A673 (cell line): Measurements from ENCODE around the gene DNAH14. TPM values are rescaled to one million over a fixed set of nuclear protein-coding genes. Genes with fewer than 3 reads are reported as not detected.

Experiments
- BruUV-seq: library from RNA; stranded (reverse); fragments of 400-500 nt; replicated peaks from 2 replicates; lab custom pipeline; 2021; lab: Mats Ljungman, UMichigan
- CTCF ChIA-PET: fragments of 300-600 bp; sonication (Branson Sonifier 250); formaldehyde crosslinking; loops from one replicate; lab custom pipeline; 2022; ENCODE audit warnings: antibody characterized with exemption; lab: Charles Lee
- POLR2A ChIA-PET: fragments of 300-600 bp; sonication (Branson Sonifier 250); formaldehyde crosslinking; loops from one replicate; lab custom pipeline; 2022; ENCODE audit warnings: antibody characterized with exemption; ENCODE audit not compliant: low non-redundant PET; lab: Charles Lee
- DNase-seq: peaks from one replicate; pipeline ENCODE4 v3.0.0-alpha.2; 2015; ENCODE audit warnings: low spot score
- H3K27ac ChIP-seq: fragments of 200-600 bp; sonication (generic); 2 replicates; pipeline ENCODE4 v1.5.1; 2016; ENCODE audit warnings: mixed run types, low read depth, mild to moderate bottlenecking, mixed read lengths, antibody characterized with exemption, low read length; ENCODE audit not compliant: poor library complexity, severe bottlenecking
- H3K27me3 ChIP-seq: fragments of 200-600 bp; sonication (generic); replicated peaks from 2 replicates; pipeline ENCODE4 v1.6.1; 2017; ENCODE audit warnings: mixed run types, low read depth, mild to moderate bottlenecking, mixed read lengths, antibody characterized with exemption, low read length; ENCODE audit not compliant: insufficient read depth, poor library complexity
- H3K36me3 ChIP-seq: fragments of 200-600 bp; sonication (generic); 2 replicates; pipeline ENCODE4 v1.6.1; 2016; ENCODE audit warnings: mixed run types, mild to moderate bottlenecking, mixed read lengths, antibody characterized with exemption, low read length; ENCODE audit not compliant: insufficient read depth, poor library complexity, severe bottlenecking
- H3K4me1 ChIP-seq: fragments of 200-600 bp; sonication (generic); 2 replicates; pipeline ENCODE4 v1.6.1; 2017; ENCODE audit warnings: mixed run types, mild to moderate bottlenecking, mixed read lengths, antibody characterized with exemption, low read length; ENCODE audit not compliant: insufficient read depth, poor library complexity, severe bottlenecking
- H3K4me3 ChIP-seq: fragments of 200-600 bp; sonication (generic); 2 replicates; pipeline ENCODE4 v1.5.1; 2016; ENCODE audit warnings: low read depth, mixed run types, mild to moderate bottlenecking, mixed read lengths, low read length; ENCODE audit not compliant: poor library complexity, severe bottlenecking
- H3K9me3 ChIP-seq: fragments of 200-600 bp; sonication (generic); 2 replicates; pipeline ENCODE4 v1.6.1; 2016; ENCODE audit warnings: mixed run types, low read depth, mild to moderate bottlenecking, mixed read lengths, antibody characterized with exemption, low read length; ENCODE audit not compliant: poor library complexity, severe bottlenecking
- CTCF ChIP-seq: fragments of 300-800, 200-600 bp; sonication (generic); conservative IDR thresholded peaks from 2 replicates; pipeline ENCODE4 v1.5.1; 2017; ENCODE audit warnings: low read depth, mild to moderate bottlenecking, antibody characterized with exemption, low read length, moderate library complexity, mixed read lengths
- EZH2 ChIP-seq: fragments of 200-600 bp; sonication (generic); IDR thresholded peaks from 2 replicates; pipeline ENCODE4 v1.6.1; 2017; ENCODE audit warnings: borderline replicate concordance, low read depth, mild to moderate bottlenecking, mixed read lengths, antibody characterized with exemption, low read length; ENCODE audit not compliant: poor library complexity, severe bottlenecking
- intact Hi-C: fragments of 100-400 bp; cut with micrococcal nuclease; formaldehyde crosslinking; loops from one replicate; pipeline ENCODE4 v1.10.0; 2022; ENCODE audit not compliant: unreplicated experiment
- total RNA-seq: library from RNA; stranded (reverse); gene quantifications from 2 replicates; pipeline ENCODE4 v1.2.3, GENCODE V29; 2021

Gene DNAH14
- total RNA-seq, 1 experiment from 2014 or later = 9.9 TPM

- Histone ChIP-seq H3K9me3 (no peaks in the 10 kb centered on the region), H3K27ac (no peak overlapping the region), H3K36me3 (no peaks in the 10 kb centered on the region), H3K27me3 (no peaks in the 10 kb centered on the region), H3K4me3 (no peak overlapping the region), H3K4me1 (no peaks in the 10 kb centered on the region)
- TF ChIP-seq EZH2 (no peak), CTCF (no peak)
- ChIA-PET CTCF (no interaction called here), POLR2A (no interaction called here)
- no TSS peak for BruUV-seq
- DNase-seq = no peak
- intact Hi-C loops = loop anchor here (5.0 kb wide), 2 partner anchors 419 to 1224 kb away; no protein-coding TSS in a partner anchor
Observed at GRCh38 chr1:224920930-224921329, 8.5 kb upstream of the DNAH14 start.

- H3K4me1 ChIP-seq = no peaks in the 10 kb centered on the region
- H3K4me3 ChIP-seq = no peak overlapping the region
- no peak for DNase-seq
- no peaks in the 10 kb centered on the region for H3K36me3 ChIP-seq
- H3K27ac ChIP-seq = no peak overlapping the region
- no peak for TF ChIP-seq CTCF
- TF ChIP-seq EZH2 = no peak
- ChIA-PET POLR2A (no interaction called here), CTCF (no interaction called here)
- intact Hi-C loops = loop anchor here (5.0 kb wide), 2 partner anchors 419 to 1224 kb away; no protein-coding TSS in a partner anchor
- H3K9me3 ChIP-seq = no peaks in the 10 kb centered on the region
- no peaks in the 10 kb centered on the region for H3K27me3 ChIP-seq
- no TSS peak for BruUV-seq
Observed at GRCh38 chr1:224921354-224921753, 8.1 kb upstream of the DNAH14 start.

GRCh38 chr1:224922404-224923164, 6.9 kb upstream of the DNAH14 start:
- peak; percentile 47 for DNase-seq
- no TSS peak for BruUV-seq
- Histone ChIP-seq H3K9me3 (no peaks in the 10 kb centered on the region), H3K4me1 (no peaks in the 10 kb centered on the region), H3K27ac (no peak overlapping the region), H3K36me3 (no peaks in the 10 kb centered on the region), H3K27me3 (no peaks in the 10 kb centered on the region), H3K4me3 (no peak overlapping the region)
- TF ChIP-seq CTCF (peak; percentile 71), EZH2 (no peak)
- POLR2A ChIA-PET = no interaction called here
- intact Hi-C loops = loop anchor here (2.0 to 5.0 kb wide), 3 partner anchors 408 to 1225 kb away; no protein-coding TSS in a partner anchor
- CTCF ChIA-PET = interaction anchor here (0.6 to 1.5 kb wide), 10 partner anchors 8 to 805 kb away, joined by 3 to 16 read pairs (median 5); no protein-coding TSS in a partner anchor
